Gastrocnemius medialis (tissue), 4 donors: ENCODE data around the gene ARMC2.

Experiments used
- CTCF ChIP-seq, 5 experiments: fragments of 450-650 bp in 3 of 5; fragments of 200-600 bp in 2 of 5; sonication (generic) in 2 of 5; IDR thresholded peaks in 4 of 5; conservative IDR thresholded peaks in 1 of 5; 1 replicate in 4 of 5; 2 replicates in 1 of 5; pipeline ENCODE4 v1.5.1; 2016 to 2019; ENCODE audit warnings: antibody characterized with exemption in 5 of 5, mild to moderate bottlenecking in 3 of 5, moderate library complexity in 3 of 5
- POLR2A ChIP-seq, 2 donors: fragments of 450-650 bp; IDR thresholded peaks; one replicate each; pipeline ENCODE4 v1.6.1; 2017; ENCODE audit warnings: antibody characterized with exemption in 2 of 2, mild to moderate bottlenecking in 2 of 2, moderate library complexity in 2 of 2

GRCh38 chr6:108825326-108825725, 22.9 kb upstream of the ARMC2 start:
- no peak for TF ChIP-seq CTCF (IDR thresholded peaks at IDR 0.05 in 4 of 5, conservative IDR thresholded peaks at IDR 0.05 in 1 of 5)
- no peak for TF ChIP-seq POLR2A (IDR thresholded peaks at IDR 0.05)
